Cardiac fibroblast (primary cell): ENCODE data around the gene CELF1.

Experiments
- DNase-seq, 2 donors: peaks; one replicate each; pipeline versions ENCODE4 v3.0.0 to v3.0.0-alpha.2; 2010; ENCODE audit warnings: low read depth in 2 of 2
- H3K4me3 ChIP-seq, 2 donors: replicated peaks in 1 of 2; 1 replicate in 1 of 2; 2 replicates in 1 of 2; pipeline ENCODE4 v1.5.1; 2011; ENCODE audit warnings: low read depth in 2 of 2, low read length in 2 of 2, mild to moderate bottlenecking in 2 of 2, moderate library complexity in 1 of 2
- CTCF ChIP-seq: IDR thresholded peaks from one replicate; pipeline ENCODE4 v1.5.1; 2011; ENCODE audit warnings: low read depth, mild to moderate bottlenecking, low read length, inconsistent platforms

The CELF1 gene

GRCh38 chr11:47518212-47518964 is 34.5 kb downstream of the CELF1 start:
- DNase-seq = no peak
- H3K4me3 ChIP-seq = no peak overlapping the region
- TF ChIP-seq CTCF = no peak

GRCh38 chr11:47516984-47517853 is 35.7 kb downstream of the CELF1 start:
- no peak overlapping the region for H3K4me3 ChIP-seq
- TF ChIP-seq CTCF = no peak
- DNase-seq = no peak

- H3K4me3 ChIP-seq = no peak overlapping the region
- DNase-seq = no peak
- no peak for TF ChIP-seq CTCF
Observed at GRCh38 chr11:47516155-47516554, 36.8 kb downstream of the CELF1 start.

GRCh38 chr11:47514825-47515647 is 37.9 kb downstream of the CELF1 start:
- peak; percentile 82 to 88 for DNase-seq
- TF ChIP-seq CTCF = no peak
- no peak overlapping the region for H3K4me3 ChIP-seq

- peak in 1 of 2 donors; percentile 21 for DNase-seq
- no peak for TF ChIP-seq CTCF
- no peak overlapping the region for H3K4me3 ChIP-seq
Observed at GRCh38 chr11:47512701-47513100, 40.2 kb downstream of the CELF1 start.

- no peak for TF ChIP-seq CTCF
- DNase-seq = no peak
- H3K4me3 ChIP-seq = no peak overlapping the region
Observed at GRCh38 chr11:47511917-47512316, 41.0 kb downstream of the CELF1 start.
